Brain microvascular endothelial cell (primary cell): ENCODE measurements around the gene CEP164.

Source experiments
- DNase-seq: peaks from one replicate; pipeline ENCODE4 v3.0.0-alpha.2; 2020
- H3K27ac ChIP-seq: fragments of 250-450 bp; sonication (Bioruptor Pico); 2 replicates; pipeline ENCODE4 v1.5.1; 2020; ENCODE audit warnings: mild to moderate bottlenecking, moderate library complexity
- H3K27me3 ChIP-seq: fragments of 250-450 bp; sonication (Bioruptor Pico); replicated peaks from 2 replicates; pipeline ENCODE4 v1.5.1; 2020; ENCODE audit warnings: mild to moderate bottlenecking
- H3K36me3 ChIP-seq: fragments of 250-450 bp; sonication (Bioruptor Pico); replicated peaks from 2 replicates; pipeline ENCODE4 v1.5.1; 2020; ENCODE audit warnings: mild to moderate bottlenecking
- H3K4me3 ChIP-seq: 2 replicates; pipeline ENCODE4 v1.5.1; 2011; ENCODE audit warnings: low read depth, mild to moderate bottlenecking, control low read depth, low read length, moderate library complexity
- in situ Hi-C: cut with HindIII; loops from 2 replicates; pipeline ENCODE4 v1.10.0; 2017; ENCODE audit warnings: low sequenced_read_pairs, low pct_ligation_motif_present
- TF ChIP-seq, protein P1 (sequence below): IDR thresholded peaks from 2 replicates; pipeline ENCODE4 v1.5.1; 2011; ENCODE audit warnings: low read depth, mild to moderate bottlenecking, moderate library complexity, low read length, control low read depth, inconsistent platforms; ENCODE audit errors: missing control alignments

CEP164 gene

DNA sequence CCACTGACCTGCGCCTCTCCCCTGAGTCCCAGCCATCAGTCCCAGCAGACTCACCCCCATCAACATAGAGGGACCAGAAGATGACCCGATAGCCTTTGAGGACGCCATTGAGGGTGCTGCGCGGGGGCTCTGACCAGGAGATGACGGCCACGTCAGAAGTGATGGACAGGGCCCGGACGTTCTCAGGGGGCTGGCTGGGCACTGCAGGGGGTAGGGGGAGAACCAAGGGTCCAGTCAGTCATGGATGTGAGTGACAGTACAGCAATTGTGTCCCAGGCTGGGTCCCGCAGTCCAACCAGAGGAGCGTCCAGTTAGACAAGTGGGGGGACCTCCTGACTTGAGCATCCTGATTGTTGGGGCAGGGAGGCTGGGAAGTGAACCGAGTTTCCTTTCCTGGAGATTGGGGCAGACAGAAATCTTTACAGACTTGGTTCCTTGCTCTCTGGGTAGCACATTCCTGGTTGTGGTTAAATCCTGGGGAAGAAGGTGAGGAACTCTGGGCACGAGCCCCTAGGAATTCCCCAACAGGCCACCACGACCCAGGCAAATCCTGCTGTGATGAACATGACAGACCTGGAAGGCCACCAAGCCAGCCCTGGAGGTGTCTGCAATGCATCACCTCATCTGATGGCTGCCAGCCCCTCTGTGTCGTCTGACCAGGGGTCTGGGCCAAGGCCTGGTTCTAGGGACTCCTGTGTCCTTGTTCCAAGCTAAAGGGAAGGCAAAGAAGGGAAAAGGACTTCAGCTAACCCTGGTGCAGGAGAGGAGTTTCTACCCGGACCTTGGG is 133.9 kb downstream of the CEP164 start:
- in situ Hi-C loops: no loop called here
- no peak overlapping the region for H3K4me3 ChIP-seq
- H3K27me3 ChIP-seq: no peaks in the 10 kb centered on the region

DNA sequence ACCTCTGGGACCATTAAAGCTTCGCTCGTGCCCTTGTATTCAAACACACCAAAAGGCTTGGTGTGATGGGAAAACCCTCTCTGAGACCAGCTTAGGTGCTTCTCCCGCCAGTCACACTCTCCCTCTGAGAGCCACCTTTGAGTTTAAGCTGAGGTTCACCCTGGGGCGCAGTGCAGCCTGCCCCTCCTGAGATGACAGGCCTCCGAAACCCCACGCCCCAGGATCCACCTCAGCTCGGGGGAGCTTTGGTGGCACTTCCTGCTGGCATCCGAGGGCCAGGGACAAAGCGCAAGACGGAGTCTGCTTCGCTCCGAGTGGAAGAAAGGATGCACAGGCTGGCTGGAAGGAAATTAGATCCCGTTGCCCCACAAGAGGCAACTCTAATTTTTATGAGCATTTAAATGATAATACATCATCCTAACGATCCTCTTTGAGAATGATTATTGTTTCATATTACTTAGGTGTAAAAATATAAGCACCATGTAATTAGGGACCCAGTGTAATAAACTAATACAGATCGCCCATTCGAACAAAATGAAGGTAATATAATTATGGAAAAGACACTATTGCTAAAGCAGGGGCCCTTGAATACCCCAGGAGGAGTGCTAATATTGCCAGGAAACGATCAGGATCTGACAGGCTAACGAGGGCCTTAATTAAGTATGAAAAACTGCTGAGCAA is 134.7 kb downstream of the CEP164 start:
- Histone ChIP-seq H3K27ac (no peak overlapping the region), H3K36me3 (no peaks in the 10 kb centered on the region), H3K27me3 (no peaks in the 10 kb centered on the region), H3K4me3 (no peak overlapping the region)
- DNase-seq: no peak
- TF ChIP-seq, protein P1, sequence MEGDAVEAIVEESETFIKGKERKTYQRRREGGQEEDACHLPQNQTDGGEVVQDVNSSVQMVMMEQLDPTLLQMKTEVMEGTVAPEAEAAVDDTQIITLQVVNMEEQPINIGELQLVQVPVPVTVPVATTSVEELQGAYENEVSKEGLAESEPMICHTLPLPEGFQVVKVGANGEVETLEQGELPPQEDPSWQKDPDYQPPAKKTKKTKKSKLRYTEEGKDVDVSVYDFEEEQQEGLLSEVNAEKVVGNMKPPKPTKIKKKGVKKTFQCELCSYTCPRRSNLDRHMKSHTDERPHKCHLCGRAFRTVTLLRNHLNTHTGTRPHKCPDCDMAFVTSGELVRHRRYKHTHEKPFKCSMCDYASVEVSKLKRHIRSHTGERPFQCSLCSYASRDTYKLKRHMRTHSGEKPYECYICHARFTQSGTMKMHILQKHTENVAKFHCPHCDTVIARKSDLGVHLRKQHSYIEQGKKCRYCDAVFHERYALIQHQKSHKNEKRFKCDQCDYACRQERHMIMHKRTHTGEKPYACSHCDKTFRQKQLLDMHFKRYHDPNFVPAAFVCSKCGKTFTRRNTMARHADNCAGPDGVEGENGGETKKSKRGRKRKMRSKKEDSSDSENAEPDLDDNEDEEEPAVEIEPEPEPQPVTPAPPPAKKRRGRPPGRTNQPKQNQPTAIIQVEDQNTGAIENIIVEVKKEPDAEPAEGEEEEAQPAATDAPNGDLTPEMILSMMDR: no peak
- in situ Hi-C loops: no loop called here

More for the DNA sequence above, 133.9 kb downstream of the CEP164 start:
- TF ChIP-seq, protein P1: no peak
- H3K27ac ChIP-seq: no peak overlapping the region
- DNase-seq: no peak
- H3K36me3 ChIP-seq: no peaks in the 10 kb centered on the region

- H3K36me3 ChIP-seq: no peaks in the 10 kb centered on the region
- H3K4me3 ChIP-seq: no peak overlapping the region
- TF ChIP-seq, protein P1: no peak
- H3K27me3 ChIP-seq: no peaks in the 10 kb centered on the region
- no peak for DNase-seq
- H3K27ac ChIP-seq: no peak overlapping the region
- in situ Hi-C loops: no loop called here
Observed at GRCh38 chr11:117462864-117463247, 135.2 kb downstream of the CEP164 start.
